AG04449 (cell line): ENCODE results near the gene MAD1L1.

Experiments
- CTCF ChIA-PET: fragments of 350-600 bp; formaldehyde crosslinking; extraction: SDS; loops from one replicate; lab custom pipeline; 2021; ENCODE audit warnings: antibody characterized with exemption; lab: Yijun Ruan, JAX
- POLR2A ChIA-PET: fragments of 400-600, 350-600 bp; formaldehyde crosslinking; extraction: SDS; loops from one replicate; lab custom pipeline; 2020; ENCODE audit warnings: antibody characterized with exemption, inconsistent platforms; lab: Yijun Ruan, JAX
- DNase-seq: peaks from one replicate; pipeline ENCODE4 v3.0.0-alpha.2; 2010; ENCODE audit warnings: low read depth, low spot score
- H3K4me3 ChIP-seq: 2 replicates; pipeline ENCODE4 v1.5.1; 2011; ENCODE audit warnings: low read depth, mild to moderate bottlenecking, control low read depth, low read length
- TF ChIP-seq, protein P1 (sequence below): IDR thresholded peaks from one replicate; pipeline ENCODE4 v1.5.1; 2011; ENCODE audit warnings: mild to moderate bottlenecking, moderate library complexity, low read length, control low read depth, inconsistent platforms; ENCODE audit not compliant: insufficient read depth; ENCODE audit errors: missing control alignments

Gene MAD1L1

GRCh38 chr7:1906087-1906830 lies 326.5 kb downstream of the MAD1L1 start:
- ChIA-PET CTCF (interaction anchor here (0.6 to 2.8 kb wide), 2 partner anchors 10 to 16 kb away, joined by 3 to 10 read pairs; no protein-coding TSS in a partner anchor), POLR2A (no interaction called here)
- H3K4me3 ChIP-seq = no peak overlapping the region

GRCh38 chr7:1902231-1902855 lies 330.4 kb downstream of the MAD1L1 start:
- POLR2A ChIA-PET = no interaction called here
- DNase-seq = no peak
- CTCF ChIA-PET = no interaction called here
- TF ChIP-seq, protein P1, sequence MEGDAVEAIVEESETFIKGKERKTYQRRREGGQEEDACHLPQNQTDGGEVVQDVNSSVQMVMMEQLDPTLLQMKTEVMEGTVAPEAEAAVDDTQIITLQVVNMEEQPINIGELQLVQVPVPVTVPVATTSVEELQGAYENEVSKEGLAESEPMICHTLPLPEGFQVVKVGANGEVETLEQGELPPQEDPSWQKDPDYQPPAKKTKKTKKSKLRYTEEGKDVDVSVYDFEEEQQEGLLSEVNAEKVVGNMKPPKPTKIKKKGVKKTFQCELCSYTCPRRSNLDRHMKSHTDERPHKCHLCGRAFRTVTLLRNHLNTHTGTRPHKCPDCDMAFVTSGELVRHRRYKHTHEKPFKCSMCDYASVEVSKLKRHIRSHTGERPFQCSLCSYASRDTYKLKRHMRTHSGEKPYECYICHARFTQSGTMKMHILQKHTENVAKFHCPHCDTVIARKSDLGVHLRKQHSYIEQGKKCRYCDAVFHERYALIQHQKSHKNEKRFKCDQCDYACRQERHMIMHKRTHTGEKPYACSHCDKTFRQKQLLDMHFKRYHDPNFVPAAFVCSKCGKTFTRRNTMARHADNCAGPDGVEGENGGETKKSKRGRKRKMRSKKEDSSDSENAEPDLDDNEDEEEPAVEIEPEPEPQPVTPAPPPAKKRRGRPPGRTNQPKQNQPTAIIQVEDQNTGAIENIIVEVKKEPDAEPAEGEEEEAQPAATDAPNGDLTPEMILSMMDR = no peak
- no peak overlapping the region for H3K4me3 ChIP-seq

More at GRCh38 chr7:1906087-1906830, 326.5 kb downstream of the MAD1L1 start:
- DNase-seq = no peak
- TF ChIP-seq, protein P1 = no peak

DNA sequence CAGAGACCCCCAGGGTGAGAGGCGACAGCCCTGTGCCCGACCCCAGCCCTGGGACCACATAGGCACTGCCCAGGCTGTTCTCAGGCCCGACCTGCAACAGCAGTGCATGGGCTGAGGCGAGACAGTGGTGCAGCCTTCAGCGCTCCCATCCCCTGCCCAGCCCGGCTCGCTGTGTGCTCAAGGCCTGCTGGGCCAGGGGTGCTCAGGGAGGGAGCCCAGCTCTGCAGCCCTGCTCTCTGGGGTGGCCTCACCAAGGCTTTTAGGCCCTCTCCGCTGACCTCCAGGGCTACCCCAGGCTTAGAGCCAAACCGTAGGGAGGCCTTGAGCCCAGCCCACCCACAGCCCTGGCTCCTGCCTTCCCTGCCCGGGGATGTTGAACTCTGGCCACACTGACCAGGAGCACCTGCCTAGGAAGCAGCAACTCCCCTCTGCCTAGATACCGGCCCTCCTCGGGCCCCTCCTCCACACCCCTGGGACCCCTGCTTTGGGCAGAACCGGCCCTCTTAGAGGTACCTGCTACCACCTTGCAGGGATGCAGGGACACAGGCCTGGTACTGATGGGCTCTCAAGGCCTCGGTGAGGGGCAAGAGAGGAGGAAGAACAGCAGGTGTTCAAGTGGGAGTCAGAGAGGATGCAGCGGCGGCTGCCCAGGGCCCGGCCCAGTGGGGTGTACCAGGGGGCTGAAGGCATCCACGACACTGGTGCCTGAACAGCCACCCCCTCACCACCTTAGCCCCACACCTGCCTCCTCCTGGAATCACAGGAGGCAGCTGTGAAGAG lies 331.1 kb downstream of the MAD1L1 start:
- no peak for DNase-seq
- ChIA-PET CTCF (no interaction called here), POLR2A (no interaction called here)
- no peak overlapping the region for H3K4me3 ChIP-seq
- TF ChIP-seq, protein P1 = no peak

GRCh38 chr7:1900847-1901246 lies 331.9 kb downstream of the MAD1L1 start:
- no peak overlapping the region for H3K4me3 ChIP-seq
- TF ChIP-seq, protein P1 = no peak
- CTCF ChIA-PET = interaction anchor here (1.6 kb wide), 1 partner anchor 21 kb away, joined by 5 read pairs; no protein-coding TSS in a partner anchor
- DNase-seq = no peak
- POLR2A ChIA-PET = no interaction called here

- ChIA-PET CTCF (interaction anchor here (1.6 kb wide), 1 partner anchor 22 kb away, joined by 5 read pairs; no protein-coding TSS in a partner anchor), POLR2A (no interaction called here)
- H3K4me3 ChIP-seq = no peak overlapping the region
- TF ChIP-seq, protein P1 = no peak
- no peak for DNase-seq
Measured at GRCh38 chr7:1899951-1900762, 332.6 kb downstream of the MAD1L1 start.
